NCI-H2171 (cell line): ENCODE results near the gene CACNB2.

Source experiments
- DNase-seq: peaks from one replicate; lab custom pipeline; 2025; lab: John Stamatoyannopoulos, UW

CACNB2 gene

GRCh38 chr10:18340496-18341051, 200.3 kb downstream of the CACNB2 start:
- DNase-seq, result no peak

- no peak for DNase-seq
Observed at GRCh38 chr10:18341055-18341454, 200.8 kb downstream of the CACNB2 start.

GRCh38 chr10:18343573-18343972, 203.3 kb downstream of the CACNB2 start:
- DNase-seq, result no peak

- no peak for DNase-seq
Observed at GRCh38 chr10:18345308-18345707, 205.1 kb downstream of the CACNB2 start.

GRCh38 chr10:18350340-18350739, 210.1 kb downstream of the CACNB2 start:
- no peak for DNase-seq

GRCh38 chr10:18351421-18351820, 211.2 kb downstream of the CACNB2 start:
- DNase-seq, result no peak

- no peak for DNase-seq
Observed at GRCh38 chr10:18352175-18352574, 212.0 kb downstream of the CACNB2 start.

- DNase-seq, result no peak
Observed at GRCh38 chr10:18359812-18360211, 219.6 kb downstream of the CACNB2 start.

- no peak for DNase-seq
Observed at GRCh38 chr10:18362892-18363291, 222.7 kb downstream of the CACNB2 start.

- DNase-seq, result no peak
Observed at GRCh38 chr10:18364987-18365775, 225.0 kb downstream of the CACNB2 start.

- DNase-seq, result no peak
Observed at GRCh38 chr10:18367840-18368239, 227.6 kb downstream of the CACNB2 start.

GRCh38 chr10:18368273-18368672, 228.0 kb downstream of the CACNB2 start:
- DNase-seq, result no peak

GRCh38 chr10:18368682-18369081, 228.5 kb downstream of the CACNB2 start:
- no peak for DNase-seq

- DNase-seq, result no peak
Observed at GRCh38 chr10:18369859-18370473, 229.7 kb downstream of the CACNB2 start.

GRCh38 chr10:18376650-18377049, 236.4 kb downstream of the CACNB2 start:
- no peak for DNase-seq

GRCh38 chr10:18377898-18378297, 237.7 kb downstream of the CACNB2 start:
- no peak for DNase-seq

GRCh38 chr10:18378766-18379165, 238.5 kb downstream of the CACNB2 start:
- no peak for DNase-seq

GRCh38 chr10:18381679-18382078, 241.5 kb downstream of the CACNB2 start:
- DNase-seq, result no peak

GRCh38 chr10:18397906-18398305, 257.7 kb downstream of the CACNB2 start:
- DNase-seq, result peak; percentile 40

- no peak for DNase-seq
Observed at GRCh38 chr10:18399158-18399557, 258.9 kb downstream of the CACNB2 start.

- peak; percentile 53 for DNase-seq
Observed at GRCh38 chr10:18400201-18400905, 260.1 kb downstream of the CACNB2 start.

- no peak for DNase-seq
Observed at GRCh38 chr10:18400906-18401245, 260.7 kb downstream of the CACNB2 start.
